ENCODE results near the gene UNK. TPM values are rescaled to one million over a fixed set of nuclear protein-coding genes. Genes with fewer than 3 reads are reported as not detected.

Gene UNK
- total RNA-seq, 2 donors from 2014 or later = 31.0 to 51.7 TPM

DNA sequence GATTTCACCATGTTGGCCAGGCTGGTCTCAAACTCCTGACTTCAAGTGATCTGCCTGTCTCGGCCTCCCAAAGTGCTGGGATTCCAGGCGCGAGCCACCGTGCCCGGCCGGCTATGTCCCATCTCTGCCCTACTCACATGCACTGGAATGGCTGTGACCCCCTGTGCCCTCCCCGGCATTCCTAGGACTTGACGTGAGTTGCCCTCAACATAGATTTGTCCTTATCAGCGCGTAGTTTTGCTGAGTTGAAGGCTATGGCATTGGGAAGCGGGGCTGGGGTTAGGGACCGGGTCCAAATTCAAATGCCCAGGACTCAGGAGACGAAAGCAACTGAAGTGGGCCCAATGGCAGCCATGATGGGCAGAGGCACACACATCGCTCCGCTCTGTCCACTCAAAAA is 53.8 kb downstream of the UNK start:
- Histone ChIP-seq H3K27ac (no peak overlapping the region), H3K27me3 (replicated peaks; ENCODE audit: insufficient read depth) (no peaks in the 10 kb centered on the region), H3K36me3 (peaks cover 9% of the 10 kb centered on the region), H3K9me3 (no peaks in the 10 kb centered on the region), H3K4me1 (ENCODE audit: control insufficient read depth in 1 of 2, low read depth in 2 of 2) (peaks cover 0 to 6% of the 10 kb centered on the region in 2 donors), H3K4me3 (no peak overlapping the region)
- TF ChIP-seq CTCF (IDR thresholded peaks at IDR 0.05) = no peak
- DNase-seq (ENCODE audit: low spot score) = no peak
- no peak for ATAC-seq (ENCODE audit: insufficient number of reproducible peaks, low FRiP score, low read depth)

GRCh38 chr17:75839942-75840798 is 55.6 kb downstream of the UNK start:
- H3K36me3 ChIP-seq = peaks cover 4% of the 10 kb centered on the region
- DNase-seq (ENCODE audit: low spot score) (no peak), ATAC-seq (ENCODE audit: insufficient number of reproducible peaks, low FRiP score, low read depth) (no peak)
- H3K9me3 ChIP-seq = no peaks in the 10 kb centered on the region
- TF ChIP-seq CTCF (IDR thresholded peaks at IDR 0.05) = no peak
- no peak overlapping the region for H3K27ac ChIP-seq
- H3K4me3 ChIP-seq = no peak overlapping the region
- H3K4me1 ChIP-seq (ENCODE audit: control insufficient read depth in 1 of 2, low read depth in 2 of 2) = peaks cover 5 to 9% of the 10 kb centered on the region in 2 donors
- H3K27me3 ChIP-seq (replicated peaks; ENCODE audit: insufficient read depth) = no peaks in the 10 kb centered on the region

DNA sequence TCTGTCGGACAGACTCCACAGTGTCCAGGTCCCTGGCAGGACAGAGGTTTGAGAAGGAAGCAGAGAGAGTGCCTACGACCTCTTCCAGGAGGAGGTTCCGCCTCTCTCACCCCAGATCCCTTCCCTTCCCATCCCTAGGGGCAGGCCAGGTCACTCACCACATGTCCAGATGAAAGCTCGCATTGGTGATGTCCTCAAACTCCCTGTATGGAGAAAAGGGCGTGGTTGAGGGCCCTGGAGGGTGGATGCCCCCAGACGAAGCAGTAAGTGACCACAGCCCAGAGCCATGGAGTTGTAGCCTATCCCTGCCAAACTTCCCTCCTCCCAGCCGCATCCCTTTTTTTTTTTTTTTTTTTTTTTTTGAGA is 56.2 kb downstream of the UNK start:
- DNase-seq (ENCODE audit: low spot score) (no peak), ATAC-seq (ENCODE audit: insufficient number of reproducible peaks, low FRiP score, low read depth) (no peak)
- Histone ChIP-seq H3K27ac (no peak overlapping the region), H3K27me3 (replicated peaks; ENCODE audit: insufficient read depth) (no peaks in the 10 kb centered on the region), H3K4me1 (ENCODE audit: control insufficient read depth in 1 of 2, low read depth in 2 of 2) (peaks cover 10 to 11% of the 10 kb centered on the region in 2 donors), H3K36me3 (peaks cover 4% of the 10 kb centered on the region), H3K9me3 (no peaks in the 10 kb centered on the region), H3K4me3 (no peak overlapping the region)
- TF ChIP-seq CTCF (IDR thresholded peaks at IDR 0.05) = no peak

DNA sequence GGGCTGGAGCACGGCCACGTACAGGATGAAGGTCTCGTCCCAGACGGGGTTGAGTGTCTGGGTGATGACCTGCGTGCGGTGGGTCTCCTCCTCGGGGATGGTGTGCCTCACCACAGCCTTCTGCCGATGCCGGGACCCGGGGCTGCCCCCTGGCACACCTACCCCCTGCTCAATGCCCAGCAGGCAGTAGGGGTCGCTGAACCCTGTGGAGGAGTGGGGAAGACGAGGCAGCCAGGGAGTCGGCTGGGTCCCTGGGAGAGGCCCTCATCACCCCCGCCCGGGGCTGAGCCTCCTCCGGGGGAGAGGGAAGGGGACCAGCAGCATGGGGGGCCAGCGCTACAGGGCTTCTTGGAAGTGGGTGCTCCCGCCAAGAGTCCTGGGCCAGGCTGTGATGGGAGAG is 57.8 kb downstream of the UNK start:
- peaks cover 20% of the 10 kb centered on the region for H3K36me3 ChIP-seq
- H3K27ac ChIP-seq = no peak overlapping the region
- no peak for ATAC-seq (ENCODE audit: insufficient number of reproducible peaks, low FRiP score, low read depth)

More for the DNA sequence above, 57.8 kb downstream of the UNK start:
- no peak for TF ChIP-seq CTCF (IDR thresholded peaks at IDR 0.05)
- H3K9me3 ChIP-seq = no peaks in the 10 kb centered on the region
- DNase-seq (ENCODE audit: low spot score) = no peak
- H3K27me3 ChIP-seq (replicated peaks; ENCODE audit: insufficient read depth) = no peaks in the 10 kb centered on the region
- H3K4me1 ChIP-seq (ENCODE audit: control insufficient read depth in 1 of 2, low read depth in 2 of 2) = peaks cover 15 to 27% of the 10 kb centered on the region in 2 donors
- H3K4me3 ChIP-seq = no peak overlapping the region
